ENCODE results near the gene VPS13C. TPM values are rescaled to one million over a fixed set of nuclear protein-coding genes. Genes with fewer than 3 reads are reported as not detected.

Gene VPS13C, protein sequence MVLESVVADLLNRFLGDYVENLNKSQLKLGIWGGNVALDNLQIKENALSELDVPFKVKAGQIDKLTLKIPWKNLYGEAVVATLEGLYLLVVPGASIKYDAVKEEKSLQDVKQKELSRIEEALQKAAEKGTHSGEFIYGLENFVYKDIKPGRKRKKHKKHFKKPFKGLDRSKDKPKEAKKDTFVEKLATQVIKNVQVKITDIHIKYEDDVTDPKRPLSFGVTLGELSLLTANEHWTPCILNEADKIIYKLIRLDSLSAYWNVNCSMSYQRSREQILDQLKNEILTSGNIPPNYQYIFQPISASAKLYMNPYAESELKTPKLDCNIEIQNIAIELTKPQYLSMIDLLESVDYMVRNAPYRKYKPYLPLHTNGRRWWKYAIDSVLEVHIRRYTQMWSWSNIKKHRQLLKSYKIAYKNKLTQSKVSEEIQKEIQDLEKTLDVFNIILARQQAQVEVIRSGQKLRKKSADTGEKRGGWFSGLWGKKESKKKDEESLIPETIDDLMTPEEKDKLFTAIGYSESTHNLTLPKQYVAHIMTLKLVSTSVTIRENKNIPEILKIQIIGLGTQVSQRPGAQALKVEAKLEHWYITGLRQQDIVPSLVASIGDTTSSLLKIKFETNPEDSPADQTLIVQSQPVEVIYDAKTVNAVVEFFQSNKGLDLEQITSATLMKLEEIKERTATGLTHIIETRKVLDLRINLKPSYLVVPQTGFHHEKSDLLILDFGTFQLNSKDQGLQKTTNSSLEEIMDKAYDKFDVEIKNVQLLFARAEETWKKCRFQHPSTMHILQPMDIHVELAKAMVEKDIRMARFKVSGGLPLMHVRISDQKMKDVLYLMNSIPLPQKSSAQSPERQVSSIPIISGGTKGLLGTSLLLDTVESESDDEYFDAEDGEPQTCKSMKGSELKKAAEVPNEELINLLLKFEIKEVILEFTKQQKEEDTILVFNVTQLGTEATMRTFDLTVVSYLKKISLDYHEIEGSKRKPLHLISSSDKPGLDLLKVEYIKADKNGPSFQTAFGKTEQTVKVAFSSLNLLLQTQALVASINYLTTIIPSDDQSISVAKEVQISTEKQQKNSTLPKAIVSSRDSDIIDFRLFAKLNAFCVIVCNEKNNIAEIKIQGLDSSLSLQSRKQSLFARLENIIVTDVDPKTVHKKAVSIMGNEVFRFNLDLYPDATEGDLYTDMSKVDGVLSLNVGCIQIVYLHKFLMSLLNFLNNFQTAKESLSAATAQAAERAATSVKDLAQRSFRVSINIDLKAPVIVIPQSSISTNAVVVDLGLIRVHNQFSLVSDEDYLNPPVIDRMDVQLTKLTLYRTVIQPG (N-terminal part only)
- total RNA-seq (10 to 100 TPM; 69.7 to 73.2 TPM), total RNA-seq (97.8 to 897 (median 374) reads per million in 172 experiments)
- 104 TPM for polyA plus RNA-seq (2013, experiment 1 of 2)
- polyA plus RNA-seq (2013, experiment 2 of 2) = 92.6 TPM

DNA sequence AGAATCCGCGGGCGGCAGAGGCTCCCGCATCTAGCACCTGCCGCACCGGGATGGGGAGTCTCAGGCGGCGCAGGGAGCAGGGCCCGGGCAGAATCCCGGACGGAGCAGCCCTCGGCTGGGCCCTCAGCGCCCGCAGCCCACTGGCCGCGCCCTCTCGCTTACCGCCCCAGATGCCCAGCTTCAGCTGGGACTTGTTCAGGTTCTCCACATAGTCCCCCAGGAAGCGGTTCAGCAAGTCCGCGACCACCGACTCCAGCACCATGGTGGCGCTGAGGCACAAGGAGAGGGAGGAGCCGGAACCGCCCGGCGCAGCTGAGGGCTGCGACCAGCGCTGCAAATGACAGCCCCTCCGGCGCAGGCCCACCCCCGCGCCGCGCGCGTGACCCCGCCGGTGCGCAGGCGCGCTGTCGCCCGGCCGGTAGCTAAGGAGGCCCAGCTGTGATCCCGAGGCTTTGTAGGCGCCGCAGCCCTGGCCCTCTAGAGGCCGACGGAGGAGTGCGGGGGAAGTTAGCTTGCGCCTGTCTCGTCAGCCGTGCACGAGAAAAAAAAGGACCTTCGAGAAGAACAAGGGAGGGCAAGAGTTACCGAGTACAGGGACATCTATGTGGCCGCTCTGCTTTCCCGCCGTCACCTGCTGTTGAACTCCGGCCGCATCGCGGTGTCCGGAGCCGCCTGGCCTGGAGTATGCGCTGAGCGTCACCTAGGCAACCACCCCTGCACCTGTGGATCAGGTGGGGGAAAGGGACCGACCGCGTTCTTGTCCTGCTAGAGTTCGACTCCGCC is at the start of gene VPS13C:
Gene VPS13C (minus strand): TSS at position 335 of the 783 bp plus-strand sequence. CDS start 73 bp downstream, at position 262.
- peaks cover 54% of the 10 kb centered on the region for H3K4me1 Mint-ChIP-seq (ENCODE audit: low read depth)
- Histone ChIP-seq H3K27me3 (ENCODE audit: control insufficient read depth in 1 of 2, insufficient read depth in 2 of 2, low read length in 2 of 2) (peaks cover 0 to 1% of the 10 kb centered on the region in 2 experiments), H3K4me1 (ENCODE audit: insufficient read depth, low read length) (peaks cover 9% of the 10 kb centered on the region), H3K36me3 (ENCODE audit: insufficient read depth, low read length) (no peaks in the 10 kb centered on the region), H3K27ac (ENCODE audit: low read depth in 1 of 2, low read length in 2 of 2) (peak within 1 kb of the TSS; percentile 84 to 87), H3K4me3 (ENCODE audit: low read length) (peak within 1 kb of the TSS; percentile 93), H3K9me3 (ENCODE audit: control insufficient read depth in 1 of 2, insufficient read depth in 1 of 2, low read length in 2 of 2) (no peaks in the 10 kb centered on the region)
- H3K4me3 Mint-ChIP-seq = peak within 1 kb of the TSS; percentile 92
- ATAC-seq (ENCODE audit: poor library complexity) (peak; percentile 79), DNase-seq (peak; percentile 79 to 97 (median 88))
- no peaks in the 10 kb centered on the region for H3K27me3 Mint-ChIP-seq
- TF ChIP-seq, protein P1, sequence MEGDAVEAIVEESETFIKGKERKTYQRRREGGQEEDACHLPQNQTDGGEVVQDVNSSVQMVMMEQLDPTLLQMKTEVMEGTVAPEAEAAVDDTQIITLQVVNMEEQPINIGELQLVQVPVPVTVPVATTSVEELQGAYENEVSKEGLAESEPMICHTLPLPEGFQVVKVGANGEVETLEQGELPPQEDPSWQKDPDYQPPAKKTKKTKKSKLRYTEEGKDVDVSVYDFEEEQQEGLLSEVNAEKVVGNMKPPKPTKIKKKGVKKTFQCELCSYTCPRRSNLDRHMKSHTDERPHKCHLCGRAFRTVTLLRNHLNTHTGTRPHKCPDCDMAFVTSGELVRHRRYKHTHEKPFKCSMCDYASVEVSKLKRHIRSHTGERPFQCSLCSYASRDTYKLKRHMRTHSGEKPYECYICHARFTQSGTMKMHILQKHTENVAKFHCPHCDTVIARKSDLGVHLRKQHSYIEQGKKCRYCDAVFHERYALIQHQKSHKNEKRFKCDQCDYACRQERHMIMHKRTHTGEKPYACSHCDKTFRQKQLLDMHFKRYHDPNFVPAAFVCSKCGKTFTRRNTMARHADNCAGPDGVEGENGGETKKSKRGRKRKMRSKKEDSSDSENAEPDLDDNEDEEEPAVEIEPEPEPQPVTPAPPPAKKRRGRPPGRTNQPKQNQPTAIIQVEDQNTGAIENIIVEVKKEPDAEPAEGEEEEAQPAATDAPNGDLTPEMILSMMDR (IDR thresholded peaks at IDR 0.05) = peak; percentile 84
- peak within 1 kb of the TSS; percentile 88 for H3K27ac Mint-ChIP-seq
- ChIA-PET CTCF (interaction anchor here (0.8 to 2.0 kb wide), 10 partner anchors 9 to 88 kb away, joined by 3 to 13 read pairs (median 6); no protein-coding TSS in a partner anchor), POLR2A (interaction anchor here (0.6 to 1.8 kb wide), 14 partner anchors 8 to 177 kb away, joined by 3 to 11 read pairs (median 4); no protein-coding TSS in a partner anchor)
- no peaks in the 10 kb centered on the region for H3K9me3 Mint-ChIP-seq
- peaks cover 27% of the 10 kb centered on the region for H3K36me3 Mint-ChIP-seq (ENCODE audit: low read depth)
- intact Hi-C loops (cut with DNase I, micrococcal nuclease) = no loop called here

DNA sequence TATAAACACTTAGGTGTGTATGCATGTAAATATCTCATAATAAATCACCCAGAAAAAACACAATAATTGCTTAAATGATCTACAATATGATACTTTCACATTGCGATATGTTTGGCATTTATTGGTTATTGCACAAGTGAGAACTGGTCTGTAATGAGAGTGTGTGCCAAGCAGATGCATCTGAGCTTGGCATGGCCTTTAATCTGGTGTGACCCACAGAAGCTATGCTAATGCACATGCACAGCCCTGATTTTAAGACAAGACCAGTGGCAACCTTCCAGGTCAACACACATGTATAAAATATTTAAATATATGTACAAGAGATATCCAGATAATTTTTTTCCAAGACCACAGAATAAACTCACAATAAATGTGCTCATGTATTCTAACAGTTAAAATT is 49.2 kb upstream of the VPS13C start:
- H3K27me3 ChIP-seq (ENCODE audit: control insufficient read depth in 1 of 2, insufficient read depth in 2 of 2, low read length in 2 of 2) = no peaks in the 10 kb centered on the region
- H3K4me3 Mint-ChIP-seq = no peak overlapping the region
- H3K9me3 Mint-ChIP-seq = no peaks in the 10 kb centered on the region
- ChIA-PET CTCF (no interaction called here), POLR2A (no interaction called here)
- H3K9me3 ChIP-seq (ENCODE audit: control insufficient read depth in 1 of 2, insufficient read depth in 1 of 2, low read length in 2 of 2) = no peaks in the 10 kb centered on the region
- H3K27me3 Mint-ChIP-seq = peaks cover 6% of the 10 kb centered on the region
- TF ChIP-seq, protein P1 (IDR thresholded peaks at IDR 0.05) = no peak
- no peak overlapping the region for H3K27ac Mint-ChIP-seq
- intact Hi-C loops (cut with DNase I, micrococcal nuclease) = no loop called here
- H3K4me1 Mint-ChIP-seq (ENCODE audit: low read depth) = no peaks in the 10 kb centered on the region
- ATAC-seq (ENCODE audit: poor library complexity) (no peak), DNase-seq (no peak)
- H3K36me3 ChIP-seq (ENCODE audit: insufficient read depth, low read length) = no peaks in the 10 kb centered on the region
- H3K27ac ChIP-seq (ENCODE audit: low read depth in 1 of 2, low read length in 2 of 2) = no peak overlapping the region
- no peaks in the 10 kb centered on the region for H3K36me3 Mint-ChIP-seq (ENCODE audit: low read depth)
- no peaks in the 10 kb centered on the region for H3K4me1 ChIP-seq (ENCODE audit: insufficient read depth, low read length)
- H3K4me3 ChIP-seq (ENCODE audit: low read length) = no peak overlapping the region

Data from CD4-positive, alpha-beta T cell (primary cell).